Erythroblast (primary cell): Measurements from ENCODE around the gene ADCY1.

Source experiments
- GATA1 ChIP-seq: IDR thresholded peaks from 2 replicates; pipeline ENCODE4 v1.6.1; 2011; ENCODE audit warnings: low read depth, mild to moderate bottlenecking, control low read depth, low read length, moderate library complexity
- POLR2A ChIP-seq: IDR thresholded peaks from 2 replicates; pipeline ENCODE4 v1.6.1; 2011; ENCODE audit warnings: mild to moderate bottlenecking, low read length

GRCh38 chr7:45713669-45714520 lies 139.7 kb downstream of the ADCY1 start:
- no peak for TF ChIP-seq POLR2A
- no peak for TF ChIP-seq GATA1
